Muscle of leg (tissue), 11 donors: Measurements from ENCODE around the gene ACOX1. TPM values are rescaled to one million over a fixed set of nuclear protein-coding genes. Genes with fewer than 3 reads are reported as not detected.

ENCODE experiments used
- DNase-seq: peaks from one replicate; pipeline ENCODE4 v3.0.0; 2013
- H3K27ac ChIP-seq: one replicate; pipeline ENCODE4 v1.5.1; 2013; ENCODE audit warnings: mild to moderate bottlenecking, low read length, control low read depth
- H3K27me3 ChIP-seq: one replicate; pipeline ENCODE4 v1.6.1; 2013; ENCODE audit warnings: low read length; ENCODE audit not compliant: control insufficient read depth, insufficient read depth
- H3K36me3 ChIP-seq: one replicate; pipeline ENCODE4 v1.6.1; 2013; ENCODE audit warnings: low read length; ENCODE audit not compliant: control insufficient read depth, insufficient read depth
- H3K4me1 ChIP-seq: one replicate; pipeline ENCODE4 v1.6.1; 2013; ENCODE audit warnings: low read length; ENCODE audit not compliant: control insufficient read depth, insufficient read depth
- H3K4me3 ChIP-seq: one replicate; pipeline ENCODE4 v1.5.1; 2013; ENCODE audit warnings: low read length, control low read depth
- H3K9me3 ChIP-seq: replicated peaks from 2 replicates; pipeline ENCODE4 v1.6.1; 2013; ENCODE audit warnings: low read depth, low read length; ENCODE audit not compliant: control insufficient read depth
- WGBS: methylation state at CpG from one replicate; pipeline ENCODE4 v1.1.5; 2013; ENCODE audit warnings: missing lambda C conversion rate; ENCODE audit not compliant: insufficient coverage; 5-methylcytosine and 5-hydroxymethylcytosine counted together
- polyA plus RNA-seq, 8 donors: library from polyadenylated mRNA; unstranded; fragments of 120-200 nt; gene quantifications; one replicate each; pipeline versions ENCODE4 v1.2.1 to v1.2.3, GENCODE V29; 2013; ENCODE audit warnings: inconsistent platforms in 1 of 8, low replicate concordance in 1 of 8; ENCODE audit not compliant: insufficient read length in 8 of 8, insufficient read depth in 1 of 8
- total RNA-seq: library from RNA; stranded (reverse); fragments of 120-200 nt; gene quantifications from one replicate; pipeline ENCODE4 v1.2.4, GENCODE V29; 2013

The ACOX1 gene
- total and polyA plus RNA-seq, 9 donors = 14.6 to 23.2 (median 18.8) TPM

DNA sequence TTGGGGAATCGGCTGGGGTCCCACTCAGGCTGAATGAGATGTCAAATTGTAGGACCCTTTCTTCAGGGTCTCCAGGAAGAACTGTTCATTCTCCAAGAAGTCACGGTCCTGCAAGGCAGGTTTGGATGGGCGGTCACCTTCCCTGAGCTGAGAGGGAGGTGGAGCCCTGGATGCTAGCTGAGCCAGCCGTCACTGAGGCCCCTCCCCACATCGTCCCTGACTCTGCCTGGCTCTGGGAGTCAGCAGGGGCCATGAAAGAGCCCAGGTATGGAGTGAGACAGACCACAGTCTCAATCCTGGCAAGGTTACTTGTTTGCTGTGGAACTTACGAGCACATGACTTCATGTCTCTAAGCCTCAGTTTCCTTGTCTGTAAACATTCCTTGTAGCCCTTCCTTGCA lies 68.3 kb downstream of the ACOX1 start:
- Histone ChIP-seq H3K4me1 (peaks cover 16% of the 10 kb centered on the region), H3K27me3 (no peaks in the 10 kb centered on the region), H3K36me3 (peaks cover 25% of the 10 kb centered on the region), H3K9me3 (no peaks in the 10 kb centered on the region), H3K4me3 (no peak overlapping the region), H3K27ac (no peak overlapping the region)
- no peak for DNase-seq
- 100% methylated on average over 1 of the region's 6 CpGs for WGBS

GRCh38 chr17:75909812-75910274 lies 69.1 kb downstream of the ACOX1 start:
- H3K4me1 ChIP-seq = peaks cover 22% of the 10 kb centered on the region
- peaks cover 20% of the 10 kb centered on the region for H3K36me3 ChIP-seq
- no peaks in the 10 kb centered on the region for H3K27me3 ChIP-seq
- H3K9me3 ChIP-seq = no peaks in the 10 kb centered on the region
- WGBS = no CpG with 5 or more reads among the region's 11 CpGs
- H3K27ac ChIP-seq = no peak overlapping the region
- H3K4me3 ChIP-seq = no peak overlapping the region
- no peak for DNase-seq

GRCh38 chr17:75909051-75909811 lies 69.7 kb downstream of the ACOX1 start:
- no peak overlapping the region for H3K27ac ChIP-seq
- H3K9me3 ChIP-seq = no peaks in the 10 kb centered on the region
- no peak for DNase-seq
- no peak overlapping the region for H3K4me3 ChIP-seq
- peaks cover 23% of the 10 kb centered on the region for H3K4me1 ChIP-seq
- WGBS = 66% methylated on average over 8 of the region's 14 CpGs
- H3K36me3 ChIP-seq = peaks cover 13% of the 10 kb centered on the region
- no peaks in the 10 kb centered on the region for H3K27me3 ChIP-seq

GRCh38 chr17:75908201-75908600 lies 70.8 kb downstream of the ACOX1 start:
- Histone ChIP-seq H3K27me3 (no peaks in the 10 kb centered on the region), H3K9me3 (no peaks in the 10 kb centered on the region), H3K4me1 (peaks cover 34% of the 10 kb centered on the region), H3K27ac (no peak overlapping the region), H3K36me3 (peaks cover 14% of the 10 kb centered on the region), H3K4me3 (no peak overlapping the region)
- 71% methylated on average over 5 of the region's 6 CpGs for WGBS
- DNase-seq = no peak

GRCh38 chr17:75906143-75906884 lies 72.7 kb downstream of the ACOX1 start:
- Histone ChIP-seq H3K4me3 (no peak overlapping the region), H3K4me1 (peaks cover 35% of the 10 kb centered on the region), H3K9me3 (no peaks in the 10 kb centered on the region), H3K27ac (no peak overlapping the region), H3K27me3 (no peaks in the 10 kb centered on the region), H3K36me3 (peaks cover 21% of the 10 kb centered on the region)
- 91% methylated on average over 6 of the region's 10 CpGs for WGBS
- DNase-seq = no peak

- Histone ChIP-seq H3K9me3 (no peaks in the 10 kb centered on the region), H3K27ac (peak within 1 kb of the TSS; percentile 87), H3K36me3 (peaks cover 29% of the 10 kb centered on the region), H3K4me1 (peaks cover 25% of the 10 kb centered on the region), H3K4me3 (peak within 1 kb of the TSS; percentile 91), H3K27me3 (no peaks in the 10 kb centered on the region)
- DNase-seq = peak; percentile 95
- WGBS = 2% methylated on average over 54 of the region's 69 CpGs
Observed at GRCh38 chr17:75904749-75905521, 74.0 kb downstream of the ACOX1 start, which contains the start of gene MRPL38. MRPL38 (minus strand) TSS chr17:75904884; CDS start chr17:75904875, 9 bp downstream.

DNA sequence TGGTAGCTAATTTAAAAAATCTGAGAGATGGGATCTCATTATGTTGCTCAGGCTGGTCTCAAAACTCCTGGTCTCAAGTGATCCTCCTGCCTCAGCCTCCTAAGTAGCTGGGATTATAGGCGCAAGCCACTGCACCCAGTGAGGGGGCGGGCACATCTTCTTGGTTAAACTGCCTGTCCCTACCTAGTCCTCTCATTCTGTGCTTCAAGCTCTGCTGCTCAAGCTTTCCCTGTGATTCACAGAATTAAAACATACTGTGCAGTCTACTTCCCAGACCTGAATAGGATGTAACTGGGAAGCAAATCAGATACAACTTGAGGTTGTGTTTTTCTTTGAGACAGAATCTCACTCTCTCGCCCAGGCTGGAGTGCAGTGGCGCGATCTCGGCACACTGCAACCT lies 76.6 kb downstream of the ACOX1 start:
- no peaks in the 10 kb centered on the region for H3K27me3 ChIP-seq
- H3K9me3 ChIP-seq = no peaks in the 10 kb centered on the region
- no peak overlapping the region for H3K27ac ChIP-seq
- peaks cover 22% of the 10 kb centered on the region for H3K4me1 ChIP-seq
- no peak for DNase-seq
- H3K36me3 ChIP-seq = peaks cover 53% of the 10 kb centered on the region
- WGBS = 90% methylated on average over 2 of the region's 6 CpGs
- no peak overlapping the region for H3K4me3 ChIP-seq

- H3K9me3 ChIP-seq = no peaks in the 10 kb centered on the region
- H3K4me1 ChIP-seq = peaks cover 27% of the 10 kb centered on the region
- H3K4me3 ChIP-seq = no peak overlapping the region
- no peak for DNase-seq
- no peaks in the 10 kb centered on the region for H3K27me3 ChIP-seq
- H3K27ac ChIP-seq = no peak overlapping the region
- 88% methylated on average over 14 of the region's 18 CpGs for WGBS
- H3K36me3 ChIP-seq = peaks cover 53% of the 10 kb centered on the region
Observed at GRCh38 chr17:75901727-75902126, 77.2 kb downstream of the ACOX1 start.

- Histone ChIP-seq H3K27ac (no peak overlapping the region), H3K4me1 (peaks cover 28% of the 10 kb centered on the region), H3K27me3 (no peaks in the 10 kb centered on the region), H3K4me3 (no peak overlapping the region), H3K9me3 (no peaks in the 10 kb centered on the region), H3K36me3 (peaks cover 53% of the 10 kb centered on the region)
- 91% methylated on average over 9 of the region's 13 CpGs for WGBS
- no peak for DNase-seq
Observed at GRCh38 chr17:75900691-75901533, 78.1 kb downstream of the ACOX1 start.
